NCI-H69 (cell line): ENCODE data around the gene MPDU1.
"Not testable (repeated sequence)": the region's sequence is repeated elsewhere in the genome, so short reads cannot be mapped to it uniquely, and the experiment has no call there.

Experiments
- DNase-seq: peaks from one replicate; lab custom pipeline; 2025; lab: John Stamatoyannopoulos, UW

MPDU1 gene

DNA sequence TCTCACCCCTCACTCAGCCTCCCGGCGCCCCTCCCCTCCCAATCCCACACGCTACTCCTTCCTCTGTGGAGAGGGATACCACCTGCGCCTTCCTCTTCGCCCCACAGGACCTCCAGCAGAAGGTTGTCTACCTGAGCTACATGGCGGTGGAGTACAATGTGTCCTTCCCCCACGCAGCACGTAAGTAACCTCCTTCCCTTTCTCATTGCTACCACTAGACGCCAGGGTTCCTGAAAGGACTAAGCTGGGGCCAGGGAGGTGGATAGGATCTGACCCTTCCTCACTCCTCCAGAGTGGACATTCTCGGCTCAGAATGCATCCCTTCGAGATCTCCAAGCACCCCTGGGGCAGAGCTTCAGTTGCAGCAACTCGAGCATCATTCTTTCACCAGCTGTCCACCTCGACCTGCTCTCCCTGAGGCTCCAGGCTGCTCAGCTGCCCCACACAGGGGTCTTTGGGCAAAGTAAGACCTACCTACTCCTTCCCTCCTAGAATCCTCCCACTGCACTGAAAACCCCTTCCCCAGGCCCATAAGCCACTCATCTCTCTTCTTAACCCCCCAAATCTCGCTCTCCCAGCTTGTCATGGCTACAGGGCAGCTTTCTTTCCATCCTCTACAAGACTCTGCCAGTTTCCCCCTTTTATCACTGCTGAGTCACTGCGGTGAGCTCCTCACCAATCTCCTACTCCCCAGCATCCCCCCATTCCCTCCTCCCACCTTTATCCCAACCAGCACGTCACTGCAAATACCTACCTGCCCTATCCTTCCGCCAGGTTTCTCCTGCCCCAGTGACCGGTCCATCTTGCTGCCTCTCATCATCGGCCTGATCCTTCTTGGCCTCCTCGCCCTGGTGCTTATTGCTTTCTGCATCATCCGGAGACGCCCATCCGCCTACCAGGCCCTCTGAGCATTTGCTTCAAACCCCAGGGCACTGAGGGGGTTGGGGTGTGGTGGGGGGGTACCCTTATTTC lies 2.8 kb upstream of the MPDU1 start:
- no peak for DNase-seq

GRCh38 chr17:7582396-7583252 lies 1.0 kb upstream of the MPDU1 start:
- DNase-seq, result no peak

- DNase-seq, result no peak
Observed at GRCh38 chr17:7586673-7587419, 3.2 kb downstream of the MPDU1 start.

DNA sequence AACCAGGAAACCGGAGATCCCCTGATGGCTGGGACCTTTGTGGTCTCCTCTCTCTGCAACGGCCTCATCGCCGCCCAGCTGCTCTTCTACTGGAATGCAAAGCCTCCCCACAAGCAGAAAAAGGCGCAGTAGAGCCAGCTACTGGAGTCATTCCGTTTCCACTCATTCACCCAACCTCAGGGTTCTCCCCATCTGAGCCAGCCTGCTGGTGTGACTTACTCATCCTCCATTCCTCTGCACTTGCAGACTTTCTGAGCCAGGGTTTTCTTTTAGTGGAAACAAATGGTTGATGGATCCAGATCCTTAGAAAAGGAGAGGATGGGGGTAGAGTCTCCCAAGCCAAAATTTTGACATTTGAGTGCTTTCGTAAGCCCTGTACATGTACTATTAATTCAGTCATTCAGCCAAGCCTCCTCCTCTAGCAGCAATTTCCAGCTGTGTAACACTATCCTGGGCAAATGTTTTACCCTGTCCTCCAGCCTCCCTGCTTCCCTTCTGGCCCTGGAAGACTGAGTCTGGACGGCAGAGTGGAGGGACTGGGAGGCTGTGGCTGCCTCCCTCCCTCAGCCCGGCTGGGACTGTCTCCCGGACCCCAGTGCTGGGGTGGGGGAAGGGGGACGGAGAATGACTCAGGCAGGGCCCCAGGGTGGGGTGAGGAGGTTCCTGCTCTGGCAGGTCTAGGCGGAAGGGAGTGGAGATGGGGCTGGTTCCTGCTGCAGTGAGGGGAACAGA lies 3.9 kb downstream of the MPDU1 start:
- DNase-seq, result no peak

GRCh38 chr17:7588553-7589203 lies 5.0 kb downstream of the MPDU1 start:
- no peak for DNase-seq

DNA sequence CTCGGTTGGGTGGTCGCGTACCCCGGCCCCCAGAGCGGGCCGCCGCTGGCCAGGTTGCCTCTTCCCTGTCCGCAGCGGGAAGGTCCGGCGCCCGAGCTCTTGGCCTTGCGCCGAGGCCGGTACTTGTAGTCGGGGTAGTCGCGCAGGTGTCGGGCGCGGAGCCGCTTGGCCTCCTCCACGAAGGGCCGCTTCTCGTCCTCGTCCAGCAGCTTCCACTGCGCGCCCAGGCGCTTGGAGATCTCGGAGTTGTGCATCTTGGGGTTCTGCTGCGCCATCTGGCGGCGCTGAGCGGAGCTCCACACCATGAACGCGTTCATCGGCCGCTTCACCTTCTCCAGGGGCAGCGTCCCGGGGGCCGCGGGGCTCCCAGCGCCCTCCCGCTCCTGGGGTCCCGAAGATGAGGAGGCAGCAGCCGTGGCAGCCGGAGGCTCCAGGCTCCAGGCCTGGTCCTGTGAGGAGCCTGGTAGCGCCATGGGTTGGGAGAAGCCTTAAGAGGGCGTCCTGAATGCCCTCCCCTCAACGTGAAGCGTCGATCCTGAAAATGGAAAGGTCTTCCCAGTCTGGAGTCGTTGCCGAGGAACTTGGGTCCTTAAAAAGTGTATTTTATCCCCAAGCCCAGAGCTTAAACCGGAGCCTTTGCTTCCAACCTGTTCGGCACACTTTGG lies 5.7 kb downstream of the MPDU1 start:
- no peak for DNase-seq

- no peak for DNase-seq
Observed at GRCh38 chr17:7589891-7590691, 6.4 kb downstream of the MPDU1 start, which contains the start of gene SOX15. Gene SOX15, minus strand, starts transcription at chr17:7590094. Its CDS starts 418 bp downstream, at chr17:7589676.

DNA sequence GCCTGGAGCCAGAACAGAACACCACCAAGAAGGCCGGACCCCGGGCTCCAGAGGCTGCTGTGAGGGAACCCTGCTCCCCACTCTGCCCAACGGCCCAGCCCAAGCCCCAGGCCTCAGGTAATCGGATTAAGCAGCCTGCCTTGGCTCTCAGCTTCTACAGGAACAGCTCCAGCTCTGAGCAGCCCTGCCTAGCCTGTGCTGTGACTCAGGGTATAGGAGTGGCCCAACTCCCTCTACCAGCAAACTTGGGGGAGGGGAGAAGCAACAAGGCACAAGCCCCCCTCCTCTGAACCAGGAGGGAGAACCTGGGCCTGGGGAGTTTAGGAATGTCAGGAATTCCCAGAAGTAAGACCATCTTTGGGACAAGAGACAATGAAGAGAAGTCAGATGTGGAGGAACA lies 7.1 kb downstream of the MPDU1 start:
- DNase-seq, result no peak

DNA sequence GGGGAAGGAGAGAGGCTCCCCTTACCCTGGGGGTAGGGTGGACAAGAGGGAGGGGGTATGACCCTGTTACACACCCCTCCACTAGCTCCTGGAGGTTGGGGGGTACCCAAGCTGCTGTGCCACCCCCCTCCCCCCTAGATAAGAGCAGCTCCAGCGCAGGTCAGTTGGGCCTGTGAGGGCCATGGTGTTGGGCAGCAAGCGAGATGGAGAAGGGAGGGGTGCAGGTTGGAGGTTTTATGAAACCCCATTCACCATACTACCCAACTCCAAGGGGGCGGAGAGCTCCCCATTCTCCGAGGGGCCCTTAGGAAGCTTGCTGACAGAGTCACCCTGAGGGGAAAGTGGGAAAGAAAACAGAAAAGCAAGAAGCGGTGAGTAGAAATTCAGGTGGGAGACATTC lies 7.9 kb downstream of the MPDU1 start:
- no peak for DNase-seq

DNA sequence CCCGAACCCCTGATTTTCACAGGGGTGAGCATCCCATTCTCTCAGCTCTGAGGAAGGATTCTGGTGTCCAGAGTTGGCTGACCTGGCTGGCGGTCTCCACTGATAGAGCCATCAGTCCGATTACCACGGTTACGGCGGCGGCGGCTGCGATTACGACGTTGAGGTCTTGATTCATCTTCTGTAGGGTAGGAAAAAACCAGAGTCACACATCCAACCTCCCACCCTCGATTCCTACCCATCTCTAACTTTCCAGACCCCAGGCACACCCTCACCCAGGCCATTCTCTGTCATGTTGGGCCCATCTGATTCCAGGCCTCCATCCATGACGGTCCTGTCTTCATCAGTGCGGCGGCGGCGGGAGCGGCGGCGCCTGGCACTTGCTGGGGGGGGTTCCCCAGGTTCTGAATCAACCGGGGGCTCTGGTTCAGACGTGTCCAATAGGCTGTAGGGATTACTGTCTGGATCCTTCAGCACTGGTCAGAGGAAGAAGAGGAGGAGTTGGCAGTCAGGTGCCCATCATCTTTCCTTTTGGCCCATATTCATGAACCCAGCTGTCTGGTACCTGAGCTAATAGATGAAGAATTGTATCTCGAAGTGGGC lies 8.9 kb downstream of the MPDU1 start:
- DNase-seq, result no peak

- no peak for DNase-seq
Observed at GRCh38 chr17:7593296-7593695, 9.6 kb downstream of the MPDU1 start.

DNA sequence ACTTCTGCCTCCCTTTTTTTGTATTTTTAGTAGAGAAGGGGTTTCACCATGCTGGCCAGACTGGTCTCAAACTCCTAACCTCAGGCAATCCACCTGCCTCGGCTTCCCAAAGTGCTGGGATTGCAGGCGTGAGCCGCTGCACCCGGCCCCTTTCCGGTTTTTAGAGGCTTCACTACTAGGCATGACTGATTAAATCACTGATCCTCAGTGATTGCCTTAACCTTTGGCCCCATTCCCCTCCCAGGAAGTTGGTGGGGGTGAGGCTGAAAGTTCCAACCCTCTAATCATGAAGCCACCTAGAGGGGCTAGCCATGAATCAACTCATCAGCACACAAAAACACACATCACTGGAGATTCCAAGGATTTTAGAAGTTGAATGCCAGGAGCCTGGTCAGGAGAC lies 13.9 kb downstream of the MPDU1 start:
- DNase-seq, result not testable (repeated sequence)

DNA sequence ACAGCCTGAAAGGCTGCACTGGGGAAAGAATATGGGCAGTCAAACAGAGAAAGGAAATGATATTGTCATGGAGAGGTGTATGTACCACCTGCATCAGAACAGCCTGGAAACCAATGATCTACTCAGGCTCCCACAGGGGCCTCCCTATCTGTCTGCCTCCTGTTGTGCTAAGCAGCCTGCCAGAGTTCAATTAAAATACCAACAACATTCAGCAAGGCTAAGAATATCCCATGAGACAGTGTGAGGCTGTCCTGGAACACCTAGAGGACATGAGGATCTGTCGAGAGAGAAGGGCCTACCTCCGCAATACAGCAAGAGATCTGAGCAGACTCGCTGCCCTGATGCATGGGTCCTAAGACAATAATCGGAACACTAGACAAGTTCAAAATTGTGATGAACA lies 22.6 kb downstream of the MPDU1 start:
- no peak for DNase-seq

GRCh38 chr17:7610641-7611040 lies 27.0 kb downstream of the MPDU1 start:
- DNase-seq, result peak; percentile 13

GRCh38 chr17:7611635-7612293 lies 28.1 kb downstream of the MPDU1 start:
- no peak for DNase-seq

DNA sequence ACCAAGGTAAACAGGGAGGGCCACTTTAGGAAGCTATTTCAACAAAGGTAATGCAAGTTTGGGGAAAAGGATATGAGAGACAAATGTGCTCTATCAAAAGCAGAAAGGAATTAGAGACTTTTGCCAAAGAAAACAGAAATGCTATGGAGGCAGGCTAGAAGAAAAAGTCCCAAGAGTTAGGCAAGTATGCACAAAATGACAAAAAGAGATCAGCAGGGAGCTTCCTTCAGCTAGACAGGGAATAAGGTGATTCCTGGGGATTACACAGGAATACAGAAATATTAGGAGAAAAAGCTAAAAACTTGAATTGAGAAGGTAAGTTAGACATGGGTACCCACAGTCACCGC lies 28.6 kb downstream of the MPDU1 start:
- no peak for DNase-seq

- no peak for DNase-seq
Observed at GRCh38 chr17:7613769-7614424, 30.2 kb downstream of the MPDU1 start.
